Endothelial cell of umbilical vein (primary cell): ENCODE results near the gene CD1D. TPM values are rescaled to one million over a fixed set of nuclear protein-coding genes. Genes with fewer than 3 reads are reported as not detected.

Experiments
- Bru-seq: library from RNA; stranded (reverse); fragments of 400-500 nt; gene quantifications from one replicate; lab custom pipeline; 2021; lab: Mats Ljungman, UMichigan
- BruChase-seq, 2 experiments: library from RNA; stranded (reverse); fragments of 400-500 nt; gene quantifications; one replicate each; lab custom pipeline; 2021; lab: Mats Ljungman, UMichigan
- BruUV-seq: library from RNA; stranded (reverse); fragments of 400-500 nt; replicated peaks from 2 replicates; lab custom pipeline; 2021; lab: Mats Ljungman, UMichigan
- CTCF ChIA-PET: fragments of 300-600, 350-600 bp; sonication (Branson Sonifier 250); formaldehyde crosslinking; loops from one replicate; lab custom pipeline; 2021; ENCODE audit warnings: antibody characterized with exemption, inconsistent platforms; lab: Charles Lee
- POLR2A ChIA-PET: fragments of 300-600, 350-600 bp; sonication (Branson Sonifier 250); formaldehyde crosslinking; loops from one replicate; lab custom pipeline; 2021; ENCODE audit warnings: antibody characterized with exemption, inconsistent platforms; lab: Charles Lee
- DNase-seq: peaks from one replicate; pipeline ENCODE4 v3.0.0-alpha.2; 2011; ENCODE audit warnings: low read depth, low spot score
- FAIRE-seq: peaks from 2 replicates; lab custom pipeline; 2011; peaks lifted over from hg19 to GRCh38; lab: Jason Lieb, UNC
- H2AFZ ChIP-seq: 2 replicates; pipeline ENCODE4 v1.6.0; 2012; ENCODE audit warnings: low read depth, low read length, control low read depth, inconsistent platforms
- H3K27ac ChIP-seq: 2 replicates; pipeline ENCODE4 v1.5.1; 2011; ENCODE audit warnings: low read depth, mild to moderate bottlenecking, control low read depth, low read length, moderate library complexity; ENCODE audit not compliant: insufficient read depth
- H3K27me3 ChIP-seq, 2 experiments: 2 replicates each; pipeline versions ENCODE4 v1.6.0 to v1.6.1; 2011; ENCODE audit warnings: low read length in 2 of 2, mixed read lengths in 1 of 2; ENCODE audit not compliant: control insufficient read depth in 2 of 2, insufficient read depth in 2 of 2
- H3K36me3 ChIP-seq, 2 experiments: 2 replicates in 1 of 2; 3 replicates in 1 of 2; pipeline ENCODE4 v1.5.1; 2011; ENCODE audit warnings: low read length in 2 of 2, mild to moderate bottlenecking in 1 of 2, moderate library complexity in 1 of 2; ENCODE audit not compliant: control insufficient read depth in 2 of 2, insufficient read depth in 2 of 2; ENCODE audit errors: extremely low read depth in 1 of 2
- H3K4me1 ChIP-seq: 3 replicates; pipeline ENCODE4 v1.5.1; 2011; ENCODE audit warnings: mild to moderate bottlenecking, low read length; ENCODE audit not compliant: control insufficient read depth, insufficient read depth; ENCODE audit errors: extremely low read depth
- H3K4me2 ChIP-seq: 2 replicates; pipeline ENCODE4 v1.6.1; 2011; ENCODE audit warnings: low read length, control low read depth, mixed read lengths; ENCODE audit not compliant: insufficient read depth
- H3K4me3 ChIP-seq, 3 experiments: fragments of 200-600 bp in 1 of 3; sonication (generic), shearing (Covaris generic) in 1 of 3; replicated peaks in 1 of 3; 2 replicates each; pipeline ENCODE4 v1.5.1; 2011 to 2016; ENCODE audit warnings: control low read depth in 3 of 3, low read length in 3 of 3, mild to moderate bottlenecking in 2 of 3, inconsistent platforms in 1 of 3, low read depth in 1 of 3, moderate library complexity in 1 of 3; ENCODE audit not compliant: insufficient read depth in 1 of 3
- H3K79me2 ChIP-seq: 2 replicates; pipeline ENCODE4 v1.6.0; 2012; ENCODE audit warnings: low read length, inconsistent platforms; ENCODE audit not compliant: control insufficient read depth, insufficient read depth
- H3K9ac ChIP-seq: replicated peaks from 2 replicates; pipeline ENCODE3; 2011; ENCODE audit warnings: low read length, control low read depth; ENCODE audit not compliant: insufficient read depth; ENCODE audit errors: extremely low read depth
- H3K9me1 ChIP-seq: replicated peaks from 3 replicates; pipeline ENCODE4 v1.6.0; 2011; ENCODE audit warnings: mild to moderate bottlenecking, low read length; ENCODE audit not compliant: control insufficient read depth, insufficient read depth; ENCODE audit errors: extremely low read depth
- H3K9me3 ChIP-seq: replicated peaks from 2 replicates; pipeline ENCODE4 v1.5.1; 2012; ENCODE audit warnings: low read length, inconsistent platforms; ENCODE audit not compliant: control insufficient read depth, insufficient read depth
- H4K20me1 ChIP-seq: replicated peaks from 2 replicates; pipeline ENCODE3; 2011; ENCODE audit warnings: mild to moderate bottlenecking, low read length; ENCODE audit not compliant: control insufficient read depth, insufficient read depth; ENCODE audit errors: extremely low read depth
- EZH2 ChIP-seq: IDR thresholded peaks from 2 replicates; pipeline ENCODE4 v1.6.1; 2012; ENCODE audit warnings: borderline replicate concordance, low read depth, mild to moderate bottlenecking, moderate library complexity, low read length, inconsistent platforms; ENCODE audit not compliant: severe bottlenecking
- FOS ChIP-seq: IDR thresholded peaks from 2 replicates; pipeline ENCODE4 v1.6.1; 2011; ENCODE audit warnings: mild to moderate bottlenecking, low read length, moderate library complexity, borderline replicate concordance; ENCODE audit not compliant: insufficient read depth
- GATA2 ChIP-seq: IDR thresholded peaks from 2 replicates; pipeline ENCODE4 v1.7.0; 2011; ENCODE audit warnings: low read depth, mild to moderate bottlenecking, moderate library complexity, mixed read lengths, low read length; ENCODE audit not compliant: insufficient read length, insufficient read depth
- JUN ChIP-seq: IDR thresholded peaks from 2 replicates; pipeline ENCODE4 v1.6.1; 2011; ENCODE audit warnings: borderline replicate concordance, low read depth; ENCODE audit not compliant: insufficient read length, insufficient read depth
- MYC ChIP-seq: IDR thresholded peaks from one replicate; pipeline ENCODE4 v1.6.1; 2011; ENCODE audit warnings: mild to moderate bottlenecking, low read depth, low read length
- POLR2A ChIP-seq: IDR thresholded peaks from 2 replicates; pipeline ENCODE4 v1.6.1; 2012; ENCODE audit warnings: low read depth, mild to moderate bottlenecking, control low read depth, low read length
- POLR2AphosphoS5 ChIP-seq: IDR thresholded peaks from 2 replicates; pipeline ENCODE4 v1.6.1; 2012; ENCODE audit warnings: low read depth, mild to moderate bottlenecking, control low read depth, low read length, moderate library complexity; ENCODE audit not compliant: insufficient read depth
- dilution Hi-C: fragments of 300-500 bp; cut with MboI; formaldehyde crosslinking; loops from one replicate; pipeline ENCODE4 v1.15.0; 2019; ENCODE audit warnings: low sequenced_read_pairs; ENCODE audit not compliant: extremely low pct_ligation_motif_present
- intact Hi-C: fragments of 100-400 bp; cut with micrococcal nuclease; formaldehyde crosslinking; loops from one replicate; pipeline ENCODE4 v1.10.0; 2022
- long read RNA-seq: library from polyadenylated mRNA; stranded (forward); transcript quantifications from one replicate; pipeline ENCODE4 v2.0.0, GENCODE V29; 2021
- polyA minus RNA-seq, 3 experiments: library from RNA; depleted of rRNA, polyadenylated mRNA; stranded (reverse); fragments of >200 nt; gene quantifications; 1 replicate in 1 of 3; 2 replicates in 2 of 3; pipeline ENCODE4 v1.2.3, GENCODE V29; 2011
- polyA plus RNA-seq, 4 experiments: library from polyadenylated mRNA; depleted of rRNA in 3 of 4; stranded (reverse) in 3 of 4; unstranded in 1 of 4; fragments of >200 nt; gene quantifications; 2 replicates each; pipeline versions ENCODE4 v1.2.1 to v1.2.3, GENCODE V29; 2011 to 2012; ENCODE audit warnings: missing spikeins in 1 of 4
- total RNA-seq: library from RNA; stranded (reverse); gene quantifications from 2 replicates; pipeline ENCODE4 v1.2.3, GENCODE V29; 2021
- TF ChIP-seq, protein P1 (sequence below): IDR thresholded peaks from 2 replicates; pipeline ENCODE4 v1.6.1; 2011; ENCODE audit not compliant: insufficient read depth, insufficient read length
- TF ChIP-seq, protein P2 (sequence below), 2 donors: IDR thresholded peaks; 1 replicate in 1 of 2; 2 replicates in 1 of 2; pipeline ENCODE4 v1.5.1; 2011; ENCODE audit warnings: low read length in 2 of 2, mild to moderate bottlenecking in 2 of 2, moderate library complexity in 2 of 2, control low read depth in 1 of 2, inconsistent platforms in 1 of 2, low read depth in 1 of 2; ENCODE audit not compliant: insufficient read depth in 1 of 2; ENCODE audit errors: extremely low read depth in 1 of 2

CD1D gene
- not detected in 2 replicates for total RNA-seq
- not detected in 2 replicates for polyA plus RNA-seq
- polyA plus RNA-seq (2011; cell fraction: cytosol; rRNA removed): not detected in 2 replicates
- not detected in 2 replicates for polyA plus RNA-seq (2011; cell fraction: nucleus; rRNA removed)
- polyA plus RNA-seq (2012): not detected in 2 replicates
- not detected in 2 replicates for polyA minus RNA-seq
- not detected for polyA minus RNA-seq (2011; cell fraction: cytosol; rRNA and poly(A)+ RNA removed)
- polyA minus RNA-seq (2011; cell fraction: nucleus; rRNA and poly(A)+ RNA removed): not detected in 2 replicates
- not detected for Bru-seq, nascent RNA
- percentile 12 among the genes with signal in this experiment for BruChase-seq, experiment 1, labeled RNA remaining after a 6-hour chase
- BruChase-seq, experiment 2, labeled RNA remaining after a 2-hour chase: not detected
- long read RNA-seq: 0 reads

DNA sequence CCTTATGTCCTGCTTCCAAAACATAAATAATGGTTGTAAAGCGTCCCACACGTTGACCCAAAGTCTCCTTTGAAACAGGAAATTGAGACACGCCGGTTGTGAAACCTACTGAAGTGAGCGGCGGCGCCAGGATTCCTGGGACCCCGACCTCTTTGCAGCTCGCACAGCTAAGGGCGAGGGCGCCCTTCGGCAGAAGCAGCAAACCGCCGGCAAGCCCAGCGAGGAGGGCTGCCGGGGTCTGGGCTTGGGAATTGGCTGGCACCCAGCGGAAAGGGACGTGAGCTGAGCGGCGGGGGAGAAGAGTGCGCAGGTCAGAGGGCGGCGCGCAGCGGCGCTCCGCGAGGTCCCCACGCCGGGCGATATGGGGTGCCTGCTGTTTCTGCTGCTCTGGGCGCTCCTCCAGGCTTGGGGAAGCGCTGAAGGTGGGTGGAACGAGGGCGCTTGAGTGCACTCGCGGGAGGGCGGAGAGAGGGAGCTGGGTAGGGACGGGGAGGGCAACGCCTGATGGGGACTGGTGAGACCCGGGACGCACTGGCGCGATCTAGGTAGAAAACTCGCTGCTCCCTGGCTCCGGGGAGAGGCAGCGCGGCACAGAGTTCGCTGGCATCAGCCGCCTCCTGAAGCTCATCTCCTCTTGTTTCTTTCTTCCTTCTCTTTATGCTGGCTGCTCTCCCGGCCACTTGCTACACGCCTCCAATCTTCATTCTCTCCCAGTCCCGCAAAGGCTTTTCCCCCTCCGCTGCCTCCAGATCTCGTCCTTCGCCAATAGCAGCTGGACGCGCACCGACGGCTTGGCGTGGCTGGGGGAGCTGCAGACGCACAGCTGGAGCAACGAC lies at the start of gene CD1D:
CD1D (plus strand) TSS at position 155 of the 836 bp plus-strand sequence; CDS start at position 362, 207 bp downstream.
- no peak for DNase-seq

DNA sequence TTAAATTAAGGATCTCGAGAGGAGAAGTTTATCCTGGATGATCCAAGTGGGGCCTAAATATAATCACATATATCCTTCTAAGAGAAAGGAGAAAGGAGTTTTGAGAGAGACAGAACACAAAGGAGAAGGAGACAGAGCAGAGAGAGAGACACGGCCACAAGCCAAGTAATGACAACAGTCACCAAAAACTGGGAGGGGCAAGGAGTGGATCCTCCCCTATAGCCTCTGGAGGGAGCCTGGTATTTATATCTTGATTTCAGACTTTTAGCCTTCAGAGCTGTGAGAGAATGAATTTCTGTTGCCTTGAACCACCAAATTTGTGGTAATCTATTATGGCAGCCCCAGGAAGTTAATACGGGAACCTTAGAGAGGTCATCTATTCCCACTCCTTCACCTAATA lies 49.5 kb upstream of the CD1D start:
- Histone ChIP-seq H3K9ac (no peak overlapping the region), H3K4me2 (no peak overlapping the region), H3K4me1 (no peaks in the 10 kb centered on the region), H3K9me1 (no peaks in the 10 kb centered on the region), H3K27me3 (peaks cover 4 to 11% of the 10 kb centered on the region in 2 experiments), H3K79me2 (no peaks in the 10 kb centered on the region), H3K27ac (no peak overlapping the region), H3K36me3 (no peaks in the 10 kb centered on the region), H2AFZ (no peak overlapping the region), H3K4me3 (no peak overlapping the region), H3K9me3 (no peaks in the 10 kb centered on the region), H4K20me1 (no peaks in the 10 kb centered on the region)
- intact Hi-C loops: no loop called here
- BruUV-seq: no TSS peak
- FAIRE-seq (no peak), DNase-seq (no peak)
- ChIA-PET CTCF (interaction anchor here (1.2 to 1.5 kb wide), 2 partner anchors 171 to 551 kb away, joined by 3 read pairs; no protein-coding TSS in a partner anchor), POLR2A (no interaction called here)
- dilution Hi-C loops: no loop called here
- TF ChIP-seq, protein P1, sequence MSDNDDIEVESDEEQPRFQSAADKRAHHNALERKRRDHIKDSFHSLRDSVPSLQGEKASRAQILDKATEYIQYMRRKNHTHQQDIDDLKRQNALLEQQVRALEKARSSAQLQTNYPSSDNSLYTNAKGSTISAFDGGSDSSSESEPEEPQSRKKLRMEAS: no peak
- TF ChIP-seq EZH2 (no peak), MYC (no peak), POLR2A (no peak), POLR2AphosphoS5 (no peak), FOS (no peak), GATA2 (no peak), JUN (no peak)
- TF ChIP-seq, protein P2, sequence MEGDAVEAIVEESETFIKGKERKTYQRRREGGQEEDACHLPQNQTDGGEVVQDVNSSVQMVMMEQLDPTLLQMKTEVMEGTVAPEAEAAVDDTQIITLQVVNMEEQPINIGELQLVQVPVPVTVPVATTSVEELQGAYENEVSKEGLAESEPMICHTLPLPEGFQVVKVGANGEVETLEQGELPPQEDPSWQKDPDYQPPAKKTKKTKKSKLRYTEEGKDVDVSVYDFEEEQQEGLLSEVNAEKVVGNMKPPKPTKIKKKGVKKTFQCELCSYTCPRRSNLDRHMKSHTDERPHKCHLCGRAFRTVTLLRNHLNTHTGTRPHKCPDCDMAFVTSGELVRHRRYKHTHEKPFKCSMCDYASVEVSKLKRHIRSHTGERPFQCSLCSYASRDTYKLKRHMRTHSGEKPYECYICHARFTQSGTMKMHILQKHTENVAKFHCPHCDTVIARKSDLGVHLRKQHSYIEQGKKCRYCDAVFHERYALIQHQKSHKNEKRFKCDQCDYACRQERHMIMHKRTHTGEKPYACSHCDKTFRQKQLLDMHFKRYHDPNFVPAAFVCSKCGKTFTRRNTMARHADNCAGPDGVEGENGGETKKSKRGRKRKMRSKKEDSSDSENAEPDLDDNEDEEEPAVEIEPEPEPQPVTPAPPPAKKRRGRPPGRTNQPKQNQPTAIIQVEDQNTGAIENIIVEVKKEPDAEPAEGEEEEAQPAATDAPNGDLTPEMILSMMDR (IDR thresholded peaks at IDR 0.05; ENCODE audit: extremely low read depth in 1 of 2, insufficient read depth in 1 of 2, low read depth in 1 of 2, low read length in 2 of 2): no peak

More for the DNA sequence above, at the start of gene CD1D:
- TF ChIP-seq FOS (no peak), JUN (no peak), EZH2 (peak; percentile 34)
- Histone ChIP-seq H3K4me3 (no peak within 1 kb of the TSS), H4K20me1 (no peaks in the 10 kb centered on the region), H3K27ac (no peak within 1 kb of the TSS), H3K27me3 (peaks cover 42 to 53% of the 10 kb centered on the region in 2 experiments), H3K9me3 (no peaks in the 10 kb centered on the region), H3K36me3 (no peaks in the 10 kb centered on the region), H2AFZ (no peak within 1 kb of the TSS), H3K79me2 (no peaks in the 10 kb centered on the region), H3K9me1 (no peaks in the 10 kb centered on the region), H3K4me1 (no peaks in the 10 kb centered on the region), H3K9ac (no peak within 1 kb of the TSS), H3K4me2 (no peak within 1 kb of the TSS)
- FAIRE-seq: no peak
- dilution Hi-C loops: no loop called here
- ChIA-PET POLR2A (no interaction called here), CTCF (interaction anchor here (0.8 kb wide), 1 partner anchor 22 kb away, joined by 3 read pairs; no protein-coding TSS in a partner anchor)
- intact Hi-C loops: no loop called here
- BruUV-seq: no TSS peak
